ENCODE data around the gene MGLL.

The MGLL gene

DNA sequence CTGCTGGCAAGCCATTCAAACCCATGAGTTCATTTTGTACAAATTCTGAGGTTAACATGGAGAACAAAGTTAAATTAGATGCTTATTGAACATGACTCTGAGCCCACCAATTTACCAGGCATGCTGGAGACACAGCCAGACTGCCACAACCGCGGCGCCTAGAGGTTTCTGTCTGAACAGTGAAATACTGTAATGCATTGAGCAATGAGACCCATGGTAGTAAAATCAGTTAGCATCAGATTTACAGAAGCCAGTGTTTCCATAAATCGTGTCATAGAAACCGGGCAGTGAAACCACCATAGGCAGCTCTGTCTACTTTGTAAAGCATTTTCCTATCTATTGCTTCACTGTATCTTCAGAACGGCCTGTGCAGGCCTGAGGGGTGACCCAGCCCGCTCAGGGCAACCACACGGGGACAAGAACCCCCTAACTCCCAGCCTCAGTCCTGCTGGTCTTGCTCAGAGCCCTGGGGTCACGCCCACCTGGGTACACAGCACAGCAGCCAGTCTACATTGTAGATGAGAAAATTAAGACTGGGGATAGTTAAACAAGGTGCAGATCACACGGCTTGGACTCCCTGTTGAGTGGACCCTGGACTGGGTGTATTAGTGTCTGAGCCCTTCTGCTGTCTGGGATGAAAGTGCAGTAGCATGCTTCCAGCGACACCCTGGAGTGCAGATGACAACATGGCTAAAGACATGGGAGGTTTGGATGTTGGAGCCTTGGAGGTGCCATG is 44.2 kb downstream of the MGLL start:
- H3K4me3 ChIP-seq (ENCODE audit: low read depth, low read length): no peak overlapping the region
- H3K36me3 ChIP-seq (ENCODE audit: control insufficient read depth, insufficient read depth, low read length): no peaks in the 10 kb centered on the region
- H3K4me2 ChIP-seq (ENCODE audit: low read length): no peak overlapping the region
- H2AFZ ChIP-seq: no peak overlapping the region
- TF ChIP-seq, protein P1, sequence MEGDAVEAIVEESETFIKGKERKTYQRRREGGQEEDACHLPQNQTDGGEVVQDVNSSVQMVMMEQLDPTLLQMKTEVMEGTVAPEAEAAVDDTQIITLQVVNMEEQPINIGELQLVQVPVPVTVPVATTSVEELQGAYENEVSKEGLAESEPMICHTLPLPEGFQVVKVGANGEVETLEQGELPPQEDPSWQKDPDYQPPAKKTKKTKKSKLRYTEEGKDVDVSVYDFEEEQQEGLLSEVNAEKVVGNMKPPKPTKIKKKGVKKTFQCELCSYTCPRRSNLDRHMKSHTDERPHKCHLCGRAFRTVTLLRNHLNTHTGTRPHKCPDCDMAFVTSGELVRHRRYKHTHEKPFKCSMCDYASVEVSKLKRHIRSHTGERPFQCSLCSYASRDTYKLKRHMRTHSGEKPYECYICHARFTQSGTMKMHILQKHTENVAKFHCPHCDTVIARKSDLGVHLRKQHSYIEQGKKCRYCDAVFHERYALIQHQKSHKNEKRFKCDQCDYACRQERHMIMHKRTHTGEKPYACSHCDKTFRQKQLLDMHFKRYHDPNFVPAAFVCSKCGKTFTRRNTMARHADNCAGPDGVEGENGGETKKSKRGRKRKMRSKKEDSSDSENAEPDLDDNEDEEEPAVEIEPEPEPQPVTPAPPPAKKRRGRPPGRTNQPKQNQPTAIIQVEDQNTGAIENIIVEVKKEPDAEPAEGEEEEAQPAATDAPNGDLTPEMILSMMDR (IDR thresholded peaks at IDR 0.05): no peak
- H3K9ac ChIP-seq: no peak overlapping the region
- no peaks in the 10 kb centered on the region for H3K79me2 ChIP-seq
- H3K27ac ChIP-seq: no peak overlapping the region
- H3K27me3 ChIP-seq (ENCODE audit: control insufficient read depth, insufficient read depth, low read length): no peaks in the 10 kb centered on the region
- no peaks in the 10 kb centered on the region for H3K9me3 ChIP-seq (ENCODE audit: control insufficient read depth, low read length)
- no peaks in the 10 kb centered on the region for H3K4me1 ChIP-seq

DNA sequence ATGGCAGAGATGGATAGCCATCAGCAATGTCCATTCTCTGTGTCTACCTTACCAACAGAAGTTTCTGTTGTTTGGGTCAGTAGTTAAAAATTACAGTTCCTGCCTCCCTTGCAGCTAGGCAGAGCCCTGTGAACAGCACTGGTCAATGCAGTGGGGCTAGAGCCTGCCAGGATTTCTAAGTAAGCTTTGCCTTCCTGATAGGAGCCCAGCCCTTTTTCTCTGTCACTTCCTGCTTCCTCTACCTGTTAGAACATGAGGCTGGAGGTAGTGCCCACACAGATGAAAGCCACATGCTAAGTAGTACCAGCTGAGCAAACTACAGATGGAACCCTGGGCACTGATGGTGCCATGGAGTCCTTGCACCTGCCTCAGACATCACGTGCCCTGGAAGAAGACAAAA is 45.0 kb downstream of the MGLL start:
- Histone ChIP-seq H3K27ac (no peak overlapping the region), H3K36me3 (ENCODE audit: control insufficient read depth, insufficient read depth, low read length) (no peaks in the 10 kb centered on the region), H3K4me1 (no peaks in the 10 kb centered on the region)

DNA sequence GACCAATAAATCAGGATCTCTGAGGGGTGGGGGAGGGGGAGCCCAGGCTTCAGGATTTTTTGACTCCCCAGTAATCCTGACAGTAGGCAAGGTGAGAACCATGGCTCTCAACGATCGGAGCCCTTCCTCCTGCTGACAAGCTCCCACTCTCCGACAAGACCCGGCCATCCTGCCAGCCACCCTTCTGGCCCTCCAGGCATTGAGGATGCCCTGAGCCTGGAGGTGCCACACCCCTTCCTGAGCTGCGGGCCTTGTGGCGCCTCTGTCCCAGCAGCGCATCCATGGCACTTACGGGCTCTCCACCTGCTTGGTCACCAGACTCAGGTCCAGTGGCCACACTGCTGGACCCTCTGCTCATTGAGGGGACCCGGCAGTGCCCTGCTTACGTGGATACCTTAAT is 46.0 kb downstream of the MGLL start:
- no peak overlapping the region for H3K27ac ChIP-seq
- no peaks in the 10 kb centered on the region for H3K27me3 ChIP-seq (ENCODE audit: control insufficient read depth, insufficient read depth, low read length)
- H3K9ac ChIP-seq: no peak overlapping the region
- TF ChIP-seq, protein P1 (IDR thresholded peaks at IDR 0.05): no peak
- no peak overlapping the region for H3K4me3 ChIP-seq (ENCODE audit: low read depth, low read length)
- H3K4me2 ChIP-seq (ENCODE audit: low read length): no peak overlapping the region
- H3K79me2 ChIP-seq: no peaks in the 10 kb centered on the region
- H3K4me1 ChIP-seq: no peaks in the 10 kb centered on the region
- no peak overlapping the region for H2AFZ ChIP-seq
- no peaks in the 10 kb centered on the region for H3K9me3 ChIP-seq (ENCODE audit: control insufficient read depth, low read length)
- no peaks in the 10 kb centered on the region for H3K36me3 ChIP-seq (ENCODE audit: control insufficient read depth, insufficient read depth, low read length)

More for the DNA sequence above, 45.0 kb downstream of the MGLL start:
- TF ChIP-seq, protein P1 (IDR thresholded peaks at IDR 0.05): no peak
- Histone ChIP-seq H3K79me2 (no peaks in the 10 kb centered on the region), H3K27me3 (ENCODE audit: control insufficient read depth, insufficient read depth, low read length) (no peaks in the 10 kb centered on the region), H2AFZ (no peak overlapping the region), H3K9ac (no peak overlapping the region), H3K9me3 (ENCODE audit: control insufficient read depth, low read length) (no peaks in the 10 kb centered on the region), H3K4me2 (ENCODE audit: low read length) (no peak overlapping the region), H3K4me3 (ENCODE audit: low read depth, low read length) (no peak overlapping the region)

DNA sequence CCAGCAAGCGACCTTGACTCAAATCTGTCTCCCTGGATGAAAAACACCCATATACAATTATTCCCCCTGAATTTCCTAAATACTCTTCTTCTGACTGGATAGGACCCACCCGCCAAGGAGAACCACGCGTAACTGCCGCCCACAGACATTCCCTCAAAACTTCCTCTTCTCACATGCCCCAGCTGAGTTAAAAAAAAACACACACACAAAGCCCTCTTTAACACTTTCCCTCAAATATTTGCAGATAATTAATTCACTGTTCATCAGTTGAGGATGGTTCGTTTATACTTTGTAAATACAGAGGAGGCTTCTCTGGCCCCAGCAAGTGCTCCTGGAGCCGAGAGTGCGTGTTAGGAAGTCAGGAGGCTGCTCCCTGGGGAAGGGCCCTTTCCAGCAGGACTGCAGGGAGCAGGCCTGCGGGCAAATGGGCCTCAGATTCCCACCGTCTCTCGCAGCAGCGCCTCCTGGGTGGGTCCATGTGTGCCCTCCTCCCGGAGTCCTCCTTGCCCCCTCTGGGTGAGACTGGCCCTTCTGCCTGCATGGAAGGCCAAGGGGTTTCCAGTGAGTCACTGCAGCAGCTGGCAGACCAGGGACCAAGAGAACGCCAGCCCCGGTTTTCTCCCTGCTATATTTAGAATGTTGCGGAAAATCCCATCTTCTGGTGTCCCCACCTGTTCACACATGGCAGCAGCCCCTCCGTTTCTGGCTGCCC is 46.8 kb downstream of the MGLL start:
- H2AFZ ChIP-seq: no peak overlapping the region
- TF ChIP-seq, protein P1 (IDR thresholded peaks at IDR 0.05): no peak
- H3K27ac ChIP-seq: no peak overlapping the region
- H3K4me2 ChIP-seq (ENCODE audit: low read length): no peak overlapping the region
- no peak overlapping the region for H3K9ac ChIP-seq
- no peak overlapping the region for H3K4me3 ChIP-seq (ENCODE audit: low read depth, low read length)
- no peaks in the 10 kb centered on the region for H3K27me3 ChIP-seq (ENCODE audit: control insufficient read depth, insufficient read depth, low read length)
- H3K9me3 ChIP-seq (ENCODE audit: control insufficient read depth, low read length): no peaks in the 10 kb centered on the region
- H3K4me1 ChIP-seq: no peaks in the 10 kb centered on the region
- no peaks in the 10 kb centered on the region for H3K36me3 ChIP-seq (ENCODE audit: control insufficient read depth, insufficient read depth, low read length)
- no peaks in the 10 kb centered on the region for H3K79me2 ChIP-seq
